ENCODE results near the gene IL1RAPL1.

Gene IL1RAPL1

DNA sequence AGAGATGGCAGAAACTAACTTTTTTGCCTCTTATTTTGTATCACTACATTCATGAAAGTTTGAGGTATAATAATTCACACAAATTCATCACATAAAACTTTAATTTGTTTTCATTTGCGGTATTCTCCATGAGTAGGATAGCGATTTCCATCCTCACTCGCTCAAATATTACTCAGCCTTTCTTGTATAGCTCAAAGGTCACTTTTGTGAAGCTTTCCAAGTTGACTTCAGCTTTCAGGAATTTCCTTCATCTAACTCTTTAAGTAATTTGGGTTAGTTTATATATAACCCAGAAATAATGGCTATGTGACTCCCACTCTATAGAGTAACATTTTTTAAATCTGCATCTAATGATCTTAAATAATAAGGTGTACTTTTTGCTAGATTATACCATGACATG lies 314.4 kb downstream of the IL1RAPL1 start:
- H3K9ac ChIP-seq (ENCODE audit: low read depth, low read length, poor library complexity) = no peak overlapping the region
- no peak overlapping the region for H2BK120ac ChIP-seq (ENCODE audit: low read depth, low read length)
- no peak overlapping the region for H3K4me2 ChIP-seq (ENCODE audit: insufficient read depth, low read length, poor library complexity, severe bottlenecking)
- H3K27ac ChIP-seq (replicated peaks; ENCODE audit: low read length) = no peak overlapping the region
- no peak overlapping the region for H4K8ac ChIP-seq (ENCODE audit: low read depth, low read length)
- DNase-seq (ENCODE audit: low spot score) = no peak
- no peaks in the 10 kb centered on the region for H3K79me1 ChIP-seq (ENCODE audit: low read depth, low read length)
- H2BK12ac ChIP-seq (ENCODE audit: low read length) = no peak overlapping the region
- H3K4me3 ChIP-seq (ENCODE audit: low read length in 2 of 2) = no peak overlapping the region
- no peak overlapping the region for H2BK5ac ChIP-seq (ENCODE audit: low read length)
- no peak overlapping the region for H2AFZ ChIP-seq (ENCODE audit: low read length)
- no peak overlapping the region for H3K14ac ChIP-seq (ENCODE audit: low read length)
- H3K36me3 ChIP-seq (replicated peaks in 1 of 2; ENCODE audit: control insufficient read depth in 2 of 2, insufficient read depth in 2 of 2, low read length in 2 of 2) = no peaks in the 10 kb centered on the region
- H2BK15ac ChIP-seq (ENCODE audit: low read length) = no peak overlapping the region
- no peak overlapping the region for H3K18ac ChIP-seq (ENCODE audit: low read length)
- no peak overlapping the region for H4K91ac ChIP-seq (ENCODE audit: low read depth, low read length, poor library complexity)
- H3K9me3 ChIP-seq (replicated peaks in 1 of 2; ENCODE audit: control insufficient read depth in 2 of 2, insufficient read depth in 1 of 2, low read depth in 1 of 2, low read length in 2 of 2) = no peaks in the 10 kb centered on the region
- no peaks in the 10 kb centered on the region for H3K4me1 ChIP-seq (ENCODE audit: control insufficient read depth in 2 of 2, insufficient read depth in 1 of 2, low read depth in 1 of 2, low read length in 2 of 2)
- H3K27me3 ChIP-seq (ENCODE audit: control insufficient read depth in 3 of 3, insufficient read depth in 3 of 3, low read depth in 1 of 3, low read length in 3 of 3) = no peaks in the 10 kb centered on the region
- no peak overlapping the region for H3K4ac ChIP-seq (ENCODE audit: low read length)
- no peak overlapping the region for H2AK5ac ChIP-seq (ENCODE audit: low read depth, low read length)
- no peak overlapping the region for H3K23ac ChIP-seq (ENCODE audit: low read depth, low read length, poor library complexity)
- WGBS, 2 donors (ENCODE audit: extremely low coverage in 2 of 2, insufficient read length in 2 of 2, insufficient replicate concordance in 1 of 2) = no CpG with 5 or more reads among the region's 3 CpGs

DNA sequence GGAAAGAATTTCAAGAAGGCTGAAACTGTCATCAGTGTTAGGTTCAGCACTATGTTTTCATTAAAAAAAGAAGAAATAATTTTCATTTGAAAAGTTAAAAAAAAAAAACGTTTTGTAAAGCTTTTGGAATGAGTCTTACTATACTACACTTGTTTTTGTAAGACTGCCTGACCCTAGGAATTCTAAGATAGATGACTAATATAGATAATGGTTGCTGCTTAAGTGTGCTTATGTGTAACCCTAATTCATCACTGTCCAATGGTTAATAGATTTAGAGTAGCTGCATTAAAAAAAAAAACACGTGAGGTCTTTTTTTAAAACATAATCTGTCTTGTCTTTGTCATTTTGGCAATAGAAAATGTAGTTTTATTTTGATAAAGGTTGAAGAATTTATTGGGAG lies 323.2 kb downstream of the IL1RAPL1 start:
- Histone ChIP-seq H3K4me1 (ENCODE audit: control insufficient read depth in 2 of 2, insufficient read depth in 1 of 2, low read depth in 1 of 2, low read length in 2 of 2) (no peaks in the 10 kb centered on the region), H4K91ac (ENCODE audit: low read depth, low read length, poor library complexity) (no peak overlapping the region), H3K23ac (ENCODE audit: low read depth, low read length, poor library complexity) (no peak overlapping the region), H2BK15ac (ENCODE audit: low read length) (no peak overlapping the region), H2BK12ac (ENCODE audit: low read length) (no peak overlapping the region), H3K14ac (ENCODE audit: low read length) (no peak overlapping the region), H2AK5ac (ENCODE audit: low read depth, low read length) (no peak overlapping the region), H4K8ac (ENCODE audit: low read depth, low read length) (no peak overlapping the region), H3K27ac (replicated peaks; ENCODE audit: low read length) (no peak overlapping the region), H3K4me2 (ENCODE audit: insufficient read depth, low read length, poor library complexity, severe bottlenecking) (no peak overlapping the region), H2AFZ (ENCODE audit: low read length) (no peak overlapping the region), H3K4ac (ENCODE audit: low read length) (no peak overlapping the region), H3K9me3 (replicated peaks in 1 of 2; ENCODE audit: control insufficient read depth in 2 of 2, insufficient read depth in 1 of 2, low read depth in 1 of 2, low read length in 2 of 2) (no peaks in the 10 kb centered on the region), H3K79me1 (ENCODE audit: low read depth, low read length) (no peaks in the 10 kb centered on the region), H2BK120ac (ENCODE audit: low read depth, low read length) (no peak overlapping the region), H3K36me3 (replicated peaks in 1 of 2; ENCODE audit: control insufficient read depth in 2 of 2, insufficient read depth in 2 of 2, low read length in 2 of 2) (no peaks in the 10 kb centered on the region), H2BK5ac (ENCODE audit: low read length) (no peak overlapping the region), H3K9ac (ENCODE audit: low read depth, low read length, poor library complexity) (no peak overlapping the region), H3K27me3 (ENCODE audit: control insufficient read depth in 3 of 3, insufficient read depth in 3 of 3, low read depth in 1 of 3, low read length in 3 of 3) (no peaks in the 10 kb centered on the region), H3K4me3 (ENCODE audit: low read length in 2 of 2) (no peak overlapping the region), H3K18ac (ENCODE audit: low read length) (no peak overlapping the region)
- no CpG with 5 or more reads among the region's 2 CpGs for WGBS, 2 donors (ENCODE audit: extremely low coverage in 2 of 2, insufficient read length in 2 of 2, insufficient replicate concordance in 1 of 2)
- no peak for DNase-seq (ENCODE audit: low spot score)

DNA sequence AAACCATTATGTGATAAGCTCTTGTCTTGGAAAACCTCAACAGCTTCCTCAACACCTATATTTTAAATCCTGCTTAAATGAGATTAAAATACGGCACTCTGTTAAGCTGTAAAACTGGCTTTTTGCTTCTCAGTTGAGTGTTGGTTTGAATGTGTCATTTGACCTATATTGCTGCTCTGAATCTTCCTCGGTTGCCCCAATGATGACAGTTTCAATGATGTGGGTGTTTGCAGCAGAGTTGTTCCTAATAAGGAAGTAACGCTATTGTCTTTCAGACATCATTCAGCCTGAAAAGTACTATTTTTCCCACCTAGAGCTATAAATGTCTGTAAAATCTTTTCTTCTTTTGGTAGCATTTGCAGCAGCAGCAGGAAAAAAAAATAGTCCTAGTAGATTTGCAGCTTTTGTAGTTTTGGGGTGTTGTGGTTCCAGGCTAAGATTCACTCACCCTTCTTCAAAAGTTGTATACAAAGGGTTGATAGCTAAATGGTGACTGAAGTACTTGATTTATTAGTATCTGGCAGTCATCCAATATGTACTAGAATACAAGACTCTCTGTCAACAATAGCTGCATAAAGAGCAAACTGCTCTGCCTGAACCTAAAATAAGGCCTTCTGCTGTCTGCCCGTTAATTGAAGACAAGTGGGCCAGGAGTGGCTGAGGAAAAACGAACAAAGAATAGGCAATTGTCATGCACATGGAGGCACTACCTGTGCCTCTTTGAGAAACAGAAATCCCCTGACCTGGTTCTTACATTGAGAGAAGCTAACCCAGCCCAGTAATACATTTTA lies 333.1 kb downstream of the IL1RAPL1 start:
- Histone ChIP-seq H3K23ac (ENCODE audit: low read depth, low read length, poor library complexity) (no peak overlapping the region), H3K14ac (ENCODE audit: low read length) (no peak overlapping the region), H2BK5ac (ENCODE audit: low read length) (no peak overlapping the region), H2AFZ (ENCODE audit: low read length) (no peak overlapping the region), H3K9ac (ENCODE audit: low read depth, low read length, poor library complexity) (no peak overlapping the region), H4K8ac (ENCODE audit: low read depth, low read length) (no peak overlapping the region), H3K4me1 (ENCODE audit: control insufficient read depth in 2 of 2, insufficient read depth in 1 of 2, low read depth in 1 of 2, low read length in 2 of 2) (peaks cover 0 to 3% of the 10 kb centered on the region in 2 donors), H3K27me3 (ENCODE audit: control insufficient read depth in 3 of 3, insufficient read depth in 3 of 3, low read depth in 1 of 3, low read length in 3 of 3) (no peaks in the 10 kb centered on the region), H2BK12ac (ENCODE audit: low read length) (no peak overlapping the region), H3K18ac (ENCODE audit: low read length) (no peak overlapping the region), H3K4me2 (ENCODE audit: insufficient read depth, low read length, poor library complexity, severe bottlenecking) (no peak overlapping the region), H4K91ac (ENCODE audit: low read depth, low read length, poor library complexity) (no peak overlapping the region), H3K4me3 (ENCODE audit: low read length in 2 of 2) (no peak overlapping the region), H2BK15ac (ENCODE audit: low read length) (no peak overlapping the region), H2AK5ac (ENCODE audit: low read depth, low read length) (no peak overlapping the region), H3K27ac (replicated peaks; ENCODE audit: low read length) (no peak overlapping the region), H2BK120ac (ENCODE audit: low read depth, low read length) (no peak overlapping the region), H3K36me3 (replicated peaks in 1 of 2; ENCODE audit: control insufficient read depth in 2 of 2, insufficient read depth in 2 of 2, low read length in 2 of 2) (no peaks in the 10 kb centered on the region), H3K4ac (ENCODE audit: low read length) (no peak overlapping the region), H3K9me3 (replicated peaks in 1 of 2; ENCODE audit: control insufficient read depth in 2 of 2, insufficient read depth in 1 of 2, low read depth in 1 of 2, low read length in 2 of 2) (no peaks in the 10 kb centered on the region), H3K79me1 (ENCODE audit: low read depth, low read length) (no peaks in the 10 kb centered on the region)
- DNase-seq (ENCODE audit: low spot score) = no peak
- WGBS, 2 donors (ENCODE audit: extremely low coverage in 2 of 2, insufficient read length in 2 of 2, insufficient replicate concordance in 1 of 2) = no CpG with 5 or more reads among the region's 5 CpGs

DNA sequence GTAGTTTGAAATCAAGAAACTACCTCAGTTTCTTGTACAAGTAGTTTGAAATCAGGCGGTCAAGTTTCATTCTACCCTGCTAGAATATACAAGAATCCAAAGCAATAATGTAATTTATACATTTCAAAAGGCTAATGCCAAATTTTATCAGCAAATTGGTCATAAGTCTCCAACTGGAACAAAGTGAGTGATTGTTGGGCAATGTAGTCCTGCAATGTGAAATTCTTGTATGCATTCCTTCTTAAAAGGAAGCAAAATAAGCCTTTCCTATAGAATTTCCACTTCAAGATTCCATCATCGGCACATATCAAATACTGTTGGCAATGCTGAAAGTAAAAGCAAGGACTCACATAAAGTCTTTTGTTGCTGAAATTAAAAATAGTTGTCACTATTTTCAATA lies 334.9 kb downstream of the IL1RAPL1 start:
- Histone ChIP-seq H3K23ac (ENCODE audit: low read depth, low read length, poor library complexity) (no peak overlapping the region), H3K14ac (ENCODE audit: low read length) (no peak overlapping the region), H3K4me3 (ENCODE audit: low read length in 2 of 2) (no peak overlapping the region), H3K4me2 (ENCODE audit: insufficient read depth, low read length, poor library complexity, severe bottlenecking) (no peak overlapping the region), H2AK5ac (ENCODE audit: low read depth, low read length) (no peak overlapping the region), H4K91ac (ENCODE audit: low read depth, low read length, poor library complexity) (no peak overlapping the region), H3K27ac (replicated peaks; ENCODE audit: low read length) (no peak overlapping the region), H2BK12ac (ENCODE audit: low read length) (no peak overlapping the region), H2AFZ (ENCODE audit: low read length) (no peak overlapping the region), H4K8ac (ENCODE audit: low read depth, low read length) (no peak overlapping the region), H2BK120ac (ENCODE audit: low read depth, low read length) (no peak overlapping the region), H3K9me3 (replicated peaks in 1 of 2; ENCODE audit: control insufficient read depth in 2 of 2, insufficient read depth in 1 of 2, low read depth in 1 of 2, low read length in 2 of 2) (no peaks in the 10 kb centered on the region), H3K79me1 (ENCODE audit: low read depth, low read length) (no peaks in the 10 kb centered on the region), H3K4ac (ENCODE audit: low read length) (no peak overlapping the region), H3K9ac (ENCODE audit: low read depth, low read length, poor library complexity) (no peak overlapping the region), H3K4me1 (ENCODE audit: control insufficient read depth in 2 of 2, insufficient read depth in 1 of 2, low read depth in 1 of 2, low read length in 2 of 2) (no peaks in the 10 kb centered on the region), H2BK15ac (ENCODE audit: low read length) (no peak overlapping the region), H3K36me3 (replicated peaks in 1 of 2; ENCODE audit: control insufficient read depth in 2 of 2, insufficient read depth in 2 of 2, low read length in 2 of 2) (no peaks in the 10 kb centered on the region), H2BK5ac (ENCODE audit: low read length) (no peak overlapping the region), H3K27me3 (ENCODE audit: control insufficient read depth in 3 of 3, insufficient read depth in 3 of 3, low read depth in 1 of 3, low read length in 3 of 3) (no peaks in the 10 kb centered on the region), H3K18ac (ENCODE audit: low read length) (no peak overlapping the region)
- no peak for DNase-seq (ENCODE audit: low spot score)
- WGBS, 2 donors (ENCODE audit: extremely low coverage in 2 of 2, insufficient read length in 2 of 2, insufficient replicate concordance in 1 of 2) = no CpG with 5 or more reads among the region's 2 CpGs

Data from neuronal stem cell (in vitro differentiated cells).